Measurements from ENCODE around the gene GTPBP4.
"Not testable (repeated sequence)": the region's sequence is repeated elsewhere in the genome, so short reads cannot be mapped to it uniquely, and the experiment has no call there.

The GTPBP4 gene

GRCh38 chr10:1009071-1009494 lies 20.8 kb downstream of the GTPBP4 start:
- Histone ChIP-seq H3K4me1 (ENCODE audit: control insufficient read depth, insufficient read depth, low read length) (no peaks in the 10 kb centered on the region), H3K4me3 (ENCODE audit: low read depth, low read length) (no peak overlapping the region), H3K27me3 (ENCODE audit: control insufficient read depth, insufficient read depth, low read length) (no peaks in the 10 kb centered on the region), H3K27ac (ENCODE audit: low read depth, low read length) (no peak overlapping the region), H3K9me3 (ENCODE audit: control insufficient read depth, insufficient read depth, low read depth, low read length) (no peaks in the 10 kb centered on the region), H3K9ac (ENCODE audit: low read length) (no peak overlapping the region), H3K36me3 (ENCODE audit: control insufficient read depth, insufficient read depth, low read length) (peaks cover 98% of the 10 kb centered on the region)

- not testable (repeated sequence) for H3K9ac ChIP-seq (ENCODE audit: low read length); H3K9me3 ChIP-seq (ENCODE audit: control insufficient read depth, insufficient read depth, low read depth, low read length); H3K27ac ChIP-seq (ENCODE audit: low read depth, low read length); H3K4me3 ChIP-seq (ENCODE audit: low read depth, low read length); H3K4me1 ChIP-seq (ENCODE audit: control insufficient read depth, insufficient read depth, low read length); H3K27me3 ChIP-seq (ENCODE audit: control insufficient read depth, insufficient read depth, low read length)
- H3K36me3 ChIP-seq (ENCODE audit: control insufficient read depth, insufficient read depth, low read length), result peaks cover 97% of the 10 kb centered on the region
Observed at GRCh38 chr10:1009947-1010346, 21.7 kb downstream of the GTPBP4 start.

GRCh38 chr10:1010703-1011102 lies 22.5 kb downstream of the GTPBP4 start:
- H3K27ac ChIP-seq (ENCODE audit: low read depth, low read length), result no peak overlapping the region
- no peaks in the 10 kb centered on the region for H3K27me3 ChIP-seq (ENCODE audit: control insufficient read depth, insufficient read depth, low read length)
- no peak overlapping the region for H3K9ac ChIP-seq (ENCODE audit: low read length)
- peaks cover 95% of the 10 kb centered on the region for H3K36me3 ChIP-seq (ENCODE audit: control insufficient read depth, insufficient read depth, low read length)
- H3K4me3 ChIP-seq (ENCODE audit: low read depth, low read length), result no peak overlapping the region
- no peaks in the 10 kb centered on the region for H3K9me3 ChIP-seq (ENCODE audit: control insufficient read depth, insufficient read depth, low read depth, low read length)
- H3K4me1 ChIP-seq (ENCODE audit: control insufficient read depth, insufficient read depth, low read length), result no peaks in the 10 kb centered on the region

GRCh38 chr10:1011696-1012095 lies 23.5 kb downstream of the GTPBP4 start:
- no peak overlapping the region for H3K9ac ChIP-seq (ENCODE audit: low read length)
- H3K9me3 ChIP-seq (ENCODE audit: control insufficient read depth, insufficient read depth, low read depth, low read length), result no peaks in the 10 kb centered on the region
- H3K27ac ChIP-seq (ENCODE audit: low read depth, low read length), result no peak overlapping the region
- peaks cover 95% of the 10 kb centered on the region for H3K36me3 ChIP-seq (ENCODE audit: control insufficient read depth, insufficient read depth, low read length)
- H3K4me3 ChIP-seq (ENCODE audit: low read depth, low read length), result no peak overlapping the region
- no peaks in the 10 kb centered on the region for H3K4me1 ChIP-seq (ENCODE audit: control insufficient read depth, insufficient read depth, low read length)
- no peaks in the 10 kb centered on the region for H3K27me3 ChIP-seq (ENCODE audit: control insufficient read depth, insufficient read depth, low read length)

- Histone ChIP-seq H3K27ac (ENCODE audit: low read depth, low read length) (no peak overlapping the region), H3K9ac (ENCODE audit: low read length) (no peak overlapping the region), H3K9me3 (ENCODE audit: control insufficient read depth, insufficient read depth, low read depth, low read length) (no peaks in the 10 kb centered on the region), H3K4me3 (ENCODE audit: low read depth, low read length) (no peak overlapping the region), H3K27me3 (ENCODE audit: control insufficient read depth, insufficient read depth, low read length) (no peaks in the 10 kb centered on the region), H3K36me3 (ENCODE audit: control insufficient read depth, insufficient read depth, low read length) (peaks cover 90% of the 10 kb centered on the region), H3K4me1 (ENCODE audit: control insufficient read depth, insufficient read depth, low read length) (no peaks in the 10 kb centered on the region)
Observed at GRCh38 chr10:1015688-1016087, 27.5 kb downstream of the GTPBP4 start.

- Histone ChIP-seq H3K4me1 (ENCODE audit: control insufficient read depth, insufficient read depth, low read length) (peaks cover 4% of the 10 kb centered on the region; the same call in 1 of the 2 replicates), H3K9ac (ENCODE audit: low read length) (no peak overlapping the region), H3K36me3 (ENCODE audit: control insufficient read depth, insufficient read depth, low read length) (peaks cover 58% of the 10 kb centered on the region), H3K27me3 (ENCODE audit: control insufficient read depth, insufficient read depth, low read length) (no peaks in the 10 kb centered on the region), H3K27ac (ENCODE audit: low read depth, low read length) (no peak overlapping the region), H3K4me3 (ENCODE audit: low read depth, low read length) (no peak overlapping the region), H3K9me3 (ENCODE audit: control insufficient read depth, insufficient read depth, low read depth, low read length) (0 out of 2 replicates have a peak, but pooled peaks cover 2% of the 10 kb centered on the region)
Observed at GRCh38 chr10:1019362-1019761, 31.1 kb downstream of the GTPBP4 start.

GRCh38 chr10:1020460-1020859 lies 32.2 kb downstream of the GTPBP4 start:
- Histone ChIP-seq H3K4me1 (ENCODE audit: control insufficient read depth, insufficient read depth, low read length) (peaks cover 4% of the 10 kb centered on the region; the same call in 1 of the 2 replicates), H3K9me3 (ENCODE audit: control insufficient read depth, insufficient read depth, low read depth, low read length) (0 out of 2 replicates have a peak, but pooled peaks cover 2% of the 10 kb centered on the region), H3K36me3 (ENCODE audit: control insufficient read depth, insufficient read depth, low read length) (peaks cover 49% of the 10 kb centered on the region), H3K9ac (ENCODE audit: low read length) (no peak overlapping the region), H3K27ac (ENCODE audit: low read depth, low read length) (no peak overlapping the region), H3K27me3 (ENCODE audit: control insufficient read depth, insufficient read depth, low read length) (no peaks in the 10 kb centered on the region), H3K4me3 (ENCODE audit: low read depth, low read length) (no peak overlapping the region)

- Histone ChIP-seq H3K9ac (ENCODE audit: low read length) (no peak overlapping the region), H3K27me3 (ENCODE audit: control insufficient read depth, insufficient read depth, low read length) (no peaks in the 10 kb centered on the region), H3K36me3 (ENCODE audit: control insufficient read depth, insufficient read depth, low read length) (peaks cover 44% of the 10 kb centered on the region), H3K4me3 (ENCODE audit: low read depth, low read length) (no peak overlapping the region), H3K4me1 (ENCODE audit: control insufficient read depth, insufficient read depth, low read length) (peaks cover 4% of the 10 kb centered on the region; the same call in 1 of the 2 replicates), H3K27ac (ENCODE audit: low read depth, low read length) (no peak overlapping the region), H3K9me3 (ENCODE audit: control insufficient read depth, insufficient read depth, low read depth, low read length) (0 out of 2 replicates have a peak, but pooled peaks cover 2% of the 10 kb centered on the region)
Observed at GRCh38 chr10:1020958-1021357, 32.7 kb downstream of the GTPBP4 start.

- Histone ChIP-seq H3K9ac (ENCODE audit: low read length) (no peak overlapping the region), H3K4me1 (ENCODE audit: control insufficient read depth, insufficient read depth, low read length) (peaks cover 4% of the 10 kb centered on the region; the same call in 1 of the 2 replicates), H3K4me3 (ENCODE audit: low read depth, low read length) (no peak overlapping the region), H3K27ac (ENCODE audit: low read depth, low read length) (no peak overlapping the region), H3K9me3 (ENCODE audit: control insufficient read depth, insufficient read depth, low read depth, low read length) (0 out of 2 replicates have a peak, but pooled peaks cover 2% of the 10 kb centered on the region), H3K27me3 (ENCODE audit: control insufficient read depth, insufficient read depth, low read length) (no peaks in the 10 kb centered on the region), H3K36me3 (ENCODE audit: control insufficient read depth, insufficient read depth, low read length) (peaks cover 30% of the 10 kb centered on the region)
Observed at GRCh38 chr10:1022413-1022812, 34.2 kb downstream of the GTPBP4 start.

- Histone ChIP-seq H3K4me1 (ENCODE audit: control insufficient read depth, insufficient read depth, low read length) (peaks cover 4% of the 10 kb centered on the region; the same call in 1 of the 2 replicates), H3K4me3 (ENCODE audit: low read depth, low read length) (no peak overlapping the region), H3K36me3 (ENCODE audit: control insufficient read depth, insufficient read depth, low read length) (peaks cover 16% of the 10 kb centered on the region), H3K9me3 (ENCODE audit: control insufficient read depth, insufficient read depth, low read depth, low read length) (0 out of 2 replicates have a peak, but pooled peaks cover 2% of the 10 kb centered on the region), H3K9ac (ENCODE audit: low read length) (no peak overlapping the region), H3K27ac (ENCODE audit: low read depth, low read length) (no peak overlapping the region), H3K27me3 (ENCODE audit: control insufficient read depth, insufficient read depth, low read length) (no peaks in the 10 kb centered on the region)
Observed at GRCh38 chr10:1024103-1024502, 35.9 kb downstream of the GTPBP4 start.

GRCh38 chr10:1025683-1026082 lies 37.4 kb downstream of the GTPBP4 start, which contains the start of gene IDI2:
Gene IDI2 (minus strand): TSS chr10:1025859. CDS start chr10:1024723, 1,136 bp downstream.
- H3K4me3 ChIP-seq (ENCODE audit: low read depth, low read length), result no peak within 1 kb of the TSS
- H3K27ac ChIP-seq (ENCODE audit: low read depth, low read length), result no peak within 1 kb of the TSS
- H3K4me1 ChIP-seq (ENCODE audit: control insufficient read depth, insufficient read depth, low read length), result peaks cover 4% of the 10 kb centered on the region; the same call in 1 of the 2 replicates
- H3K9me3 ChIP-seq (ENCODE audit: control insufficient read depth, insufficient read depth, low read depth, low read length), result 0 out of 2 replicates have a peak, but pooled peaks cover 2% of the 10 kb centered on the region
- no peaks in the 10 kb centered on the region for H3K27me3 ChIP-seq (ENCODE audit: control insufficient read depth, insufficient read depth, low read length)
- 0 out of 2 replicates have a peak, but pooled peaks cover 3% of the 10 kb centered on the region for H3K36me3 ChIP-seq (ENCODE audit: control insufficient read depth, insufficient read depth, low read length)
- no peak within 1 kb of the TSS for H3K9ac ChIP-seq (ENCODE audit: low read length)
